SU-DHL-6 (cell line): ENCODE data around the gene FURIN.

Source experiments
- CTCF ChIP-seq: fragments of 200-600 bp; sonication (generic); IDR thresholded peaks from one replicate; pipeline ENCODE4 v1.5.1; 2017; ENCODE audit warnings: antibody characterized with exemption, mild to moderate bottlenecking, low read length, moderate library complexity; ENCODE audit not compliant: insufficient read depth, poor library complexity, severe bottlenecking
- EZH2phosphoT487 ChIP-seq: fragments of 200-600 bp; sonication (generic), shearing (Covaris generic); conservative IDR thresholded peaks from 2 replicates; pipeline ENCODE4 v1.6.1; 2018; ENCODE audit warnings: mild to moderate bottlenecking, antibody characterized with exemption, low read length, moderate library complexity, mixed read lengths

DNA sequence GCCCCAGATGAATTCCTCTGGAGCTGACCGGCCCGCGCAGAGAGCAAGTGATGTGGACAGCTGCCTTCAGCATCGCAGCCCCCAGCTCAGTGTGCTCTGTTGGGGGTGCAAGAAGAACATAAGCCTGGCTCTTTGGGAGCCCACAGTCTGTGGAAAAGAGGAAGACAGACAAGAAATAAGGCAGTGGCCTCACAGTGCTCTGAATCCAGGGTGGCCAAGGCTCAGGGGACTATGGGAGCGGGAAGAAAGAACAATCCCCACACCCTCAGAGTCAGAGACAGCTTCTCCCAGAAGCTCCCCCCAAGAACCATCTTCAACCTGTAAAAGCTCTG, 64.2 kb downstream of the FURIN start:
- TF ChIP-seq CTCF (no peak), EZH2phosphoT487 (no peak)
